HK-2 (cell line): Measurements from ENCODE around the gene SLCO4A1.

Experiments
- DNase-seq: peaks from one replicate; pipeline ENCODE4 v3.0.0-alpha.2; 2018; ENCODE audit not compliant: unreplicated experiment

SLCO4A1 gene

DNA sequence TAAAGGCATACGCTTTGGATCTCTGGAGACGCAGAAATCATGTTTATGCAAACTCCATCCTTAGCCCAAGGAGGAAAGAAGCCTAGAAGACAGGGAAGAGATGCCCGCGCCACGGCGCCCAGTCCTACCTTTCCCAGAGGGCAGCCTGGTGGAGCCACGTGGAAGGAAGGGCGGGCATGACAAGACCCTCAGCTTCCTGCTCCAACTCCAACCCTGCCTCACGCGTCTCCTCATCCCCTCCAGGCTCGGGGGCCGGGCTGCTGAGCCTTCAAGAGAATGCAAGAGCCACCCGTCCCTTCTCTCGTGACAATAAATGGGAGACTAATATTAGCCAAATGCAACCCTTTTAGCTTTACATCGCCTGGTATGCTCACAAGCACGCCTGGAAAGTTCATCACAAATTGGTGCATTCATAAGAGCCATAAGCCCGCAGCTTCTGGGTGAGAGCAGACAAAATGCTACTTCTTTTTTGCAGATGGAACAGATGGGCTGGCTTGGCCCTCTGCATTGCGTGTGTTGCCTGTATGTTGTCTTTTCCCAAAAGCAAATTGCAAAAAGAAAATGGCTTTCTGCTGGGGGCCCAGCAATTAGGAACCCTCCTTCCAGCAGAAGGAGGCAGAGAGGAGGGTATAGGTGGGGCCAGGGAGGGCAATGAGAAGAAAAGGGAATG is 58.1 kb downstream of the SLCO4A1 start:
- DNase-seq = no peak

DNA sequence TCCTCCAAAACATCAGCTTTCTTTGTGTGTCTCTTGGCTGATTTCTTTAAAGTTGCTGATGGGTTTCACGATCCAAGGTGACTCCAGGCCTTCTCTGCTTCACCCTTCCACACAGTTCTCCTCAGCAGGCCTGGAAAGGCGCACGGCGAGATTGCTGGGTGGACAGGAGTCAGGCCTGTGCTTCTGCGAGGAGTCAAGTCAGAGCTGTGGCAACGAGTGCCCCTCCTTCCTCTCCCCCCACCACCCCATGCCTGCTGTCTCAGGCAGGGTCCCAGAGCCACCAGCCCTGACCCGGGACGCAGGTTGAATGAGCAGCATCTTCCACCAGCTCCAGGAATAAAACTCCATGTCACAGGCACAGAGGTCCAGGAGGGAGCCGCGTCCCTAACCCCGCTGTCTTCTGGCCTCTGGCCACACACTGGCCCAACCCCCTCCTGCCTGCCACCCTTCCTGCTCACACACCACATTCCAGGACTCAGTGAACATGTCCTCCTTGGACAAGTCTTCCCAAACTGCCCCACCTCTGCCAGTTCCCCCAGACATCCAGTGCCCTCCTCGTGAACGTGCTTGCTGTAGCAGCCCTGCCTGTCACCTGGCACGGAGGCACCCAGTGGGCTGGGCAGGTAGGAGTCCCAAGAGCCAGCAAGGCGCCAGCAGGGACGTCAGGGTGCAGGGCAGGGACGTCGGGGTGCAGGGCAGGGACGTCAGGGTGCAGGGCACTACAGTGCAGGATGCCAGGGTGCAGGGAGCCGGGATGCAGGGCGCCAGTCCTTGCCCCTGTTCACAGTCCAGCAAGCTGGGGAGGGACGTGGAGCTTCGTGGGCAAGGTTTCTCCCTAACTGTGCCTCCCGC is 59.1 kb downstream of the SLCO4A1 start:
- DNase-seq = no peak

DNA sequence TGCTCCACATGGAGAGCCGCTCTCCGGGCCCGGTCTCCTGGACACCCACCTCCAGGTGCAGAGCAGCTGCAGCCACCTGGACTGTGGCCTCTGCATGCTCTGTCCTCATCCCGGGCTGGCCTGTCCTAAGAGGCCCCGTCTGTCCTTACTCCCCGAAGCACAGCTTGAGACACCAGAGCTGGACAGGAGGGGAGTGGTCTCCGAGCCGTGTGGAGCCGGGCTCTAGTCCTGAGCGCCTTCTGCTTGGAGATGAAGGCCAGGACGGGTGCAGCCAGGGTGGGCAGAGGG is 59.7 kb downstream of the SLCO4A1 start:
- no peak for DNase-seq

DNA sequence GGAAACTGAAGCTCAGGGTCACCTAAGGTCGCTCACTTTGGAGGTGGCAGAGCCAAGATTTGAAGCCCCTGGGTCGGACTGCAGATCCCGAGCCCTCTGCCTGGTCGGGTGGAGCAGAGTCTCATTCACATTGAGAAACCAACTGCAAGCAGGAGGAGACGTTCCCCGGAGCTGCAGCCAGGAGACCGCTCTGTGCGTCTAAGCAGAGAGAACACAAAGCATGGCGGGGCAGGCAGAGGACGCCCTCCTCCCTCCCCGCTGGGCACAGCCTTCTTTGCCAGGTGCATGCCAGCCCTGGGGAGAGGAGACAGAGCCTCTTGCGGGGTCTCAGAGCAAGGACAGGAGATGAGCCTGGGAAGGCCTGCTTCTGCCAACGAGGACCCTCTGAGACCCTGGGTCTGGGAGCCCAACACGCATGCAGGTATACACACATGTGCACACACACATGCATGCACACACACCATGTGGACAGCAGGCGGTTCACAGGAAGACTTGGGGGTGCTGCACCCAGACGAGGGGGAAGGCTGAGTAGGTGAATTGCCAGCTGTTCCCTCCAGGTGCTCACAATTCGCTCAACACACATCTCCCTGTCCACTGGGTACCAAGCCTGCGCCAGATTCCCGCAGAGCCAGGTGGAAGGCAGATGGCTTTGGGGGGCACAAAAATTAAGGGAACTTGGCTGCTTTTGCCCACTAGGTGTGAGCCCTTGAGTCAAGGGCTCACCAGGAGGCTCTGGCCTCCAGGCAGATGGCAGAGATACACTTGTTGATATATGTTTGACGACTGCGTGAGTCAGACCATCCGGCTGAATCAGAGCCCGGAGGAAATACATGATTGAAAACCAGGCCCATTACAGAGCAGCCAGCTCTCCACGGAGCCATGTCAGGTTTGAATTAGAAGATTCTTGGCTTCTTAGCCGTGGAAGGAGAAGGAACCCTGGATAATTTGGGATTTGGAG is 60.9 kb downstream of the SLCO4A1 start:
- DNase-seq = peak; percentile 74

DNA sequence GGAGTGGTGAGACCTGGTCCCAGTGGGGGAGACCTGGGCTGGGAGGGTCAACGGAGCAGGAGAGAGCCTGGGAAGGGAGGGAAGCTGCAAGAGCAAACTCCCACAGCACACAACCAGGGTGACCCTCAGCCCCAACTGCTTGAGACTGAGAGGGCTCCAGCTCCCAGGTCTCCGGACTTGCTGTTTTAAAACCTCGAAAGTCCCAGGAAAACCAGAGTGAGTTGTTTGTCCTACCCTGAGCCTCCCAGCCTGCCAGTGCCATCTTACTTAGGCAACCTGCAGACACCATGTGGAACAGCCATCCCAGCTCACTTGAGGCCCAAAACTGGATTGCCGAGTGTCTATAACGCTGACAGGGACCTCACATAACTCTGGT is 61.5 kb downstream of the SLCO4A1 start:
- no peak for DNase-seq

DNA sequence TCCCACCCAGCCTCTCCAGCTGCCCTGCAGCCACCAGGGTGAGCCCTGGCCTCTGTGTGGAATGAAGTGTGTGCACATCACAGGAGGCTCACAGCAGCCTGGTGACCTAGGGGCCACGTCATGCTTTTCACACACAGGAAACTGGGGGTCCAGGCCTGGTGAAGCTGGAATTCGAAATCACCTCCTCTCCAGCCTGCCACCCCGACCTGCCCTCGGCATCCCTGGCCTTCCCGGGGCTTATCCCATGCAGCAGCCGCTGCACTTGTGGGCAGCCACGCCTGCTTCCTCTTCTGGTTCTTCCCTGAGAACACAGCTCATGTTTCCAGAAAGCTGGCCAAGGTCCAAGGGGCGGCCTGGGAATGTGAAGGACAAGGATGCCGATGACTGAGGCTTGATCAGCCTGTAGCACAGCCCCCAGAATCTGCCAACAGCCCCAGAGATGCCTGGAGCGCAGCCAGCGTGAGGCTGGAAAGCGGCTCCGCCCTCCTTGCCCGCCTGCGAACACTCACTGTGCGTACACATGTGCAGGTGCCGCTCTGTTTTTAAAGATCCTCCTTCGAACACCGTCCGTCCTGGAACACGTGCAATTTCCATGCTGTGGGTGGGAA is 62.1 kb downstream of the SLCO4A1 start:
- DNase-seq = peak; percentile 84

DNA sequence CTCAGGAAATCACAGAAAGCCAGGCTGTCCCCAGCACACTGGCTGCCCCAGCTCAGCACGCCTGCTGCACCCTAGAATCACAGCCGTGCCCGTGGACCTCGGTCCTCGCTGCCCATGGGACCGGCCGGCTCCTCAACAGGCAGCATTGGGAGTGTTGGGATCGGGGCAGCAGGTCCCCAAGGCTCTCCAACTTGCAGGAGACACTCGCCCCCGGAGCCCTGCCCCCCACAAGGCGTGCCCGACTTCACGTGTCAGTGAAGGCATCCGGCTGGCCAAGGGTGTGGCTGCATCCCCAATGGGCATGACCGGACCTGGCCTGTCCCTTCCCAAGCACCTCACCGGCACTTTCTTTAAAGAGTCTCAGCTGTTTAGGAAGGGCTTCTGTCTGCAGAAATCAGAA is 63.3 kb downstream of the SLCO4A1 start:
- no peak for DNase-seq

DNA sequence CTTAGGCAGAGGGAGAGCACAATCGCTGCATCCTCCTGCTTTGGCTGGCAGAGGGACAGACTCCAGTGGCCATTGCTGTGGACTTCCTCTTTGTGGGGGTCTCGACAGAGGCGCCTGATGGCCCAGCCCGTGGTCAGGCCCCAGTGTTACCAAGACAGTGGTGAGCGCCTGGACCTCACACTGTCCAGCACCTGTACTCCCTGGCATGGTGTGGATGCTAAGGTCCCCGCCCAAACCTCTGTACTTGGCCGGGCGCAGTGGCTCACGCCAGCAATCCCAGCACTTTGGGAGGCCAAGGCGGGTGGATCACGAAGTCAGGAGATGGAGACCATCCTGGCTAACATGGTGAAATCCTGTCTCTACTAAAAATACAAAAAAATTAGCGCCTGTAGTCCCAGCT is 64.0 kb downstream of the SLCO4A1 start:
- no peak for DNase-seq

DNA sequence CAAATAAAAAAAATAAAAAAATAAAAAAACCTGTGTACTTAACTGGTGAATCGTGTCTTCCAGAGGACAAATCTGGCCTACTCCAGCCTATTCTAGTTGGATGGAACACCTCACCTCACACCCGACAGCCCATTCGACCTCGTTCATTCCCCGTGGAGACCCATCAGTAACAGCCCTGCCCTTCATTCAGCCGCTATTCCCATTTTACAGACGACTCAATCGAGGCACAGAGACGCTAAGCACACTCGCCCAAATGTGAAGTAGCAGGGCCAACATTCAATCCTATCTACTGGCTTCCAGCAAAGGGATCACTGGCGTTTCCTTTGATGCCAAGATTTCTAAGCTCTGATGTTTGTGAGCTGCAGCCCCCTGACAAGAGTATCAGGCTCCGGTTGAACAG is 64.6 kb downstream of the SLCO4A1 start:
- DNase-seq = no peak

DNA sequence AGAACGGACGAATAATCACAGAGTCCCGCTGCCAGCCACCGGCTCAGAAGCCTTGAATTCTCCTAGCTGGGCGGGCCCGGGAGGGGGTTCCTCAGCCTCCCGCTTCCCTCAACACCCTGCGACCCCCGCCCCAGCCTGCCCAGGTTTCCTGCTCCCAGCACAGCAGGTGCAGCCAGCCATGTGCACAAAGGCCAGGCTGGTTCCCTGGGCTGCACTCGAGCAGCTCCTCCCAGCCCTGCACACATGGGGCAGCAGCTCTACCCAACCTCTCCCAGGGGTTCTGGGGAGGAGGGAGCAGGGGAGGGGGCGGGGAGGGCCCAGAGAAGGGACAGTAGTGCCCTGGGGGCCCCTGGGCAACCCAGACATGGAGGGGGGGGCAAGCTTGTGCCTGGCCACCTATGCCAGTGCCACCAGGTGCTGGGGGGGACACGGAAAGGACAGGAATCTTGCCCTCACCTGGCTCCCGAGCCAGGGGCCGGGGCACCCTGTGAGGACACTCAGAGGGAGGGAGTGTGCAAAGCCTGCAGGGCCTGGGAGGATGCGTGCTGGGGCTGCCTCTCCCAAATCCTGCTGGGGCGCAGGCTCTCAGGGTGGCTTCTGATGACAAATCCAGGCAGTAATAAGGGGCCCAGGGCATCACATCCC is 65.1 kb downstream of the SLCO4A1 start:
- DNase-seq = no peak

DNA sequence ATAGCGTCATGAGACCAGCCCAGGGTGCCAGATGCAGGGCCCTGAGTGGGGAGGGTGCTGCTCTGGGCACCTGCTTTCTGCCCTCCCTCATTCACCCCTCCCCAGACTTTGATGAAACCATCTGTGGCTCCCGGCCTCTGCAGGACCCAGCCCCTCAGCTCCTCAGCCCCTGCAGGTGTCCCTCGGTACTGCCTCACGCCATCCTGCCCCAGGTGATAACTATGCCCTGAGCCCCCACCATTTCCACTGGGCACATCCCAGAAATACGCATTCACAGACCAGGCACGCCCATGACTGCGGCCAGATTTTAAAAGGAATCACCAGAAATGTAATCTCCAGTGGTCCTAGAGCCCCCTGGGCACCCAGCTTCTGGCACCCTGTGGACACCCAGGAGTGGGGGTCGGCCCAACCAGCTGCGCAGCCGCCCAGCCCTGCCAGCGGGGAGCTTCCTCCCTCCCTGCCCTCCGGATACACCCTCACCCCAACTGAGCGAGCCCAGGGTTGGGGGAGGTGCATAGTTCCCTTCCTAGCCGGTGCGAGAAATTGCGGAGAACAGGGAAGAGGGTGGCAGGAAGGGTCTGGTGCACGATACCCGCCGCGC is 65.7 kb downstream of the SLCO4A1 start:
- DNase-seq = no peak

DNA sequence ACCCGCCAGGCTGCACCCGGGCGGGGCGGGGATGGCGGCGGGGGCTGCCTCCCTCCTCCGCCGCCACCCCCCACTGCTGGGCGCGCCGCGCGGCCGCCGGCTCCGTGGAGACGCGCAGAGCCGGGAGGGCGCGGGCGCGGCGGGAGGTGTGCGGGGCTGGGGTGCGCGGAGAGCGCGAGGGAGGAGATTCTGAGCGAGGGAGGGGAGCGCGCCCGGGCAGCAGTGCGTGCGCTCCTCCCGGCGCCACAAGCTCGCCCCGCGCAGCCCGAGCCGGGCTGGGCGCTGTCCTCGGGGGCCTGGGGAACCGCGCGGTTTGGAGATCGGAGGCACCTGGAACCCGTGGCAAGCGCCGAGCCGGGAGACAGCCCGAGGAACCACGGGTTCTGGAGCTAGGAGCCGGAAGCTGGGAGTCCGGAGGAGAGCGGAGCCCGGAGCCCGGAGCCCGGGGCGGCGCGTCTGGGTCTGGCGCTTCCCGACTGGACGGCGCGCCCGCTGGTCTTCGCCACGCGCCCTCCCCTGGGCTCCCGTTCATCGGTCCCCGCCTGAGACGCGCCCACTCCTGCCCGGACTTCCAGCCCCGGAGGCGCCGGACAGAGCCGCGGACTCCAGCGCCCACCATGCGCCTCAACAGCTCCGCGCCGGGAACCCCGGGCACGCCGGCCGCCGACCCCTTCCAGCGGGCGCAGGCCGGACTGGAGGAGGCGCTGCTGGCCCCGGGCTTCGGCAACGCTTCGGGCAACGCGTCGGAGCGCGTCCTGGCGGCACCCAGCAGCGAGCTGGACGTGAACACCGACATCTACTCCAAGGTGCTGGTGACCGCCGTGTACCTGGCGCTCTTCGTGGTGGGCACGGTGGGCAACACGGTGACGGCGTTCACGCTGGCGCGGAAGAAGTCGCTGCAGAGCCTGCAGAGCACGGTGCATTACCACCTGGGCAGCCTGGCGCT is 66.6 kb downstream of the SLCO4A1 start, which contains the start of gene NTSR1:
Gene NTSR1, plus strand, starts transcription at position 246 of the 946 bp plus-strand sequence. Its CDS starts 372 bp downstream, at position 618.
- no peak for DNase-seq

DNA sequence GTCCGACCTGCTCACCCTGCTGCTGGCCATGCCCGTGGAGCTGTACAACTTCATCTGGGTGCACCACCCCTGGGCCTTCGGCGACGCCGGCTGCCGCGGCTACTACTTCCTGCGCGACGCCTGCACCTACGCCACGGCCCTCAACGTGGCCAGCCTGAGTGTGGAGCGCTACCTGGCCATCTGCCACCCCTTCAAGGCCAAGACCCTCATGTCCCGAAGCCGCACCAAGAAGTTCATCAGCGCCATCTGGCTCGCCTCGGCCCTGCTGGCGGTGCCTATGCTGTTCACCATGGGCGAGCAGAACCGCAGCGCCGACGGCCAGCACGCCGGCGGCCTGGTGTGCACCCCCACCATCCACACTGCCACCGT is 67.2 kb downstream of the SLCO4A1 start:
- DNase-seq = no peak

DNA sequence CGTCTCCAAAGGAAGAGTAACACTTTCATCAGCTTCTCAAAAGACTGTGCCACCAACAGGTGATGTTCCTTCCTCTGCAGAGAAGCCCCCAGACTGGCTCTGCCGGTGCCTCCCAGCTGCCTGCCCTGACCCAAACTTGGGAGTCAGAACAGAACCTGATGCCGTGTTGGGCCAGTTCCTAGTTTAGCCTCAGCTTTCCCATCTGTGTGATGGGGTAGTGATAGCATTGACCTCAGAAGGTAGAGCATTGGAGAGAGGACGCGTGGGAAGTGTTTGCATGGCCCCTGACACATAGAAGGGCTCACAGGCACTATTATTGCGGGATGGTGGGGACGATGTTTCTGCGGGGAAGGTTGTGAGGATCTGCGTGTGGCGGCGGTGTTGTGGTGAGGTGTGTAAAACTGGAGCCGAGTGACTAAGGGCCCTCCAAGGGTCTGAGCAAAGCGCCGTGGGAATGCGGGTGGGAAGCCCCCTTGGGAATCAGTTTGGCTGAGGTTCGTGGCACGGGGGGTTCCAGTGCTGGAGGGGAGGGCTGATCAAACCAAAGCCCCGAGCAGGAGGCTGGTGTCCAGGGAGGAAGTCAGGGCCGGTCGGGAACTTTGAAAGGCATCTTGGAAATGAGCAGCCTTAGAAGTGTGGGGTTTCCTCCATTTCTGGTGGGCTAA is 68.0 kb downstream of the SLCO4A1 start:
- no peak for DNase-seq

DNA sequence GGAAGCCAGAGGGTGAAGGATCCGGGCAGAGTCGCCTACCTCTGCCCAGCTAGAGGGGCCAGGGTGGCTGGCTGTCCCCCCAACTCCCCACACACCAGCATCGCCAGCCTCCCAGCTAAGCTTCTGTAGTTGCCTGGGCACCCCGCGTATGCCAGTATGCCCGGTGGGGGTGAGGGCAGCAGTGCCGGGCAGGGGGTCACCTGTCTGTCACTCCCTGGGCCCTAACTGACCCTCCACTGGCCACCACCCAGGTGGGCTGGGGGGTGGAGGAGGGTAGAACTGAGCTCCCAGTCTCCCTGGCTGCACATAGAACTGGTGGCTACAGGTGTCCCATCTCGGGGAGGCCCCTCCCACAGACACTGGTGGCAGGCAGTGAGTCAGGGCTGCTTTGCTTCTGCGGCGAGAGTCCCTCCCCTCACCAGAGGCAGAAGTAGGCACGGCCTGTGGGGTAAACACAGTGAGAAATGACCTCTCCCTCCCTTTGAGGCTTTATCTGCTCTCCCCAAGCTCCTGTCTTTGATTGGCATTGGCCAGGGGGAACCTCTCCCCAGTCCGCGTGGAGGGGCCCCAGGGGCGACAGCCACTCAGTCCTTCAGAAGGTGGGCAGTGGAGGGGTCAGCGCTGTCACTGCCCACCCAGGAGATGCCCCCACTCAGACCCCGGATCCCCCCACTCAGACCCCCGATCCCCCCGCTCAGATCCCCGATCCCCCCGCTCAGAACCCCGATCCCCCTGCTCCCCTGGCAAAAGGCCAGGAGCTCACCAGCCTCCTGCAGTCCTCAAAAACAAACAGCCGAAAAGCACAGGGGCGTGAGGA is 68.8 kb downstream of the SLCO4A1 start:
- DNase-seq = peak; percentile 53

DNA sequence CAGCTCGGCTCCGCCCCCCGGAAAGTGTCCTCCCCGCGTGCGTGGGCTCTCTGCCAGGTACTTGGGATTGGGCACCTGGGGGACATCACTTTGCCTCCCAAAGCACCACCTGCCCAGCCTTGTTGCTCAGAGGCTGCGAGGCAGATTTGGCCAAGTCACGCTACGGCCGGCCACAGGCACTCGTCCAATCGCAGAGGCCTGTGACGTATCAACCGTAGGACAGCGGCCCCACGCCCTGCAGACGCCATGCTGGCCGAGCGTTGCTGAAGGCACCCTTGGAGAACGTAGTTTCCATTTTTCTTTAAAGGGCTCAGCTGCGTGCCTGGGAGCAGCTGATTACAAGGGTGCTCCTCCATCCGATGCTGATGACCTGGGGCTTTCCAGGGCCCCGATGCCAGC is 69.4 kb downstream of the SLCO4A1 start:
- DNase-seq = no peak

DNA sequence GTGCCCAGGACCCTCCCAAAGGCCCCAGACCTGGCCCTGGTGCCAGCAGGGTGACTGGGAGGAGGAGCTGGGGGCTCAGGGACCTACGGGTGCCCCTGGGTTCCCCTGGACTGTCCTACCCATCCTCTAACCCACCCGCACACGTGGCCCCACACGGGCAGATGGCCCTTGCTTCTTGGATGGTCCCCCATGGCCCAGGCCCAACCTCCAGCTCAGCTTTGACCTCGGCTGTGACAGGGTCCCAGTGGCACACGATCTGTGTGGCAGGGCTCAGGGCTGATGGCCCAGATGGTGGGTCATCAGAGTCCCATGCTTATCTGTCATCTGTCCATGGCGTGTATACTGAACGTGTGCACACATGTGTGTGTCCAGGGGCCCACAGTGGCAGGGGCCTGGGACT is 70.3 kb downstream of the SLCO4A1 start:
- no peak for DNase-seq

DNA sequence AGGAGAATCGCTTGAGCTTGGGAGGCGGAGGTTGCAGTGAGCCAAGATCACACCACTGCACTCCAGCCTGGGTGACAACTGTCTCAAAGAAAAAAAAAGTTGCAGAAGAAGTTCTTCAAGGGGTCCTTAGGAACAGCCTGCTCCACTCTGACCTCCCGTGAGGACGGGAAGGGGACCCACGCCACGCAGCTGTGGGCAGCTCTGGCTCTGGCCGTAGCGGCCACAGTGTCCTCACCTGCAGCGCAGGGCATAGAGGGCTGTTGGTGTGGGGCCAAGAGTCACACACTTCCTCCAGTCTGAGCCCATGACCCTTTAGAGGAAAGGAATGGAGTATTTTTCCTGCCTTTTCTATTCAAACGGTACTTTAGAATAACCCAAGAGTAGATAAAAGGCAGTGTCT is 71.7 kb downstream of the SLCO4A1 start:
- DNase-seq = no peak

DNA sequence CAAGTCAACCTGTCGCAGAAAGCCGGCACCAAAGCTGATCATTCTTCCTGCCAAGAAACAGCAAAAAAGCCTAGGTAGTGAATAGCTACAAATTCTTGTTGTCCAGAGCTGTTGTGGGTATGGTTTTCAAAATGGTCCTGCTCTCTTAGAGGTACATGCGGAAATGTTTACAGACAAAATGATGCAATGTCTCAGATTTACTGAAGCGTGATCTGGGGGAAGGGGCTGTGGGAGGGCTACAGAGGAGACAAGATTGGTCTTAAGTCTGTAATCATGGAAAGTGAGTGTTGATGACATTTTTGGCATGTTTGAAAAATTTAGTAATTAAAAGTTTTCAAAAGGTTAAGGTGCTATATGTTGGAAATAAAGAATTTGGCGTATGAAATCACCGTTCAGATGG is 72.5 kb downstream of the SLCO4A1 start:
- no peak for DNase-seq
